ENCODE data around the gene MARK4. TPM values are rescaled to one million over a fixed set of nuclear protein-coding genes. Genes with fewer than 3 reads are reported as not detected.

MARK4 gene
- total and polyA plus RNA-seq, 4 donors = 3.5 to 11.1 (median 6.1) TPM

DNA sequence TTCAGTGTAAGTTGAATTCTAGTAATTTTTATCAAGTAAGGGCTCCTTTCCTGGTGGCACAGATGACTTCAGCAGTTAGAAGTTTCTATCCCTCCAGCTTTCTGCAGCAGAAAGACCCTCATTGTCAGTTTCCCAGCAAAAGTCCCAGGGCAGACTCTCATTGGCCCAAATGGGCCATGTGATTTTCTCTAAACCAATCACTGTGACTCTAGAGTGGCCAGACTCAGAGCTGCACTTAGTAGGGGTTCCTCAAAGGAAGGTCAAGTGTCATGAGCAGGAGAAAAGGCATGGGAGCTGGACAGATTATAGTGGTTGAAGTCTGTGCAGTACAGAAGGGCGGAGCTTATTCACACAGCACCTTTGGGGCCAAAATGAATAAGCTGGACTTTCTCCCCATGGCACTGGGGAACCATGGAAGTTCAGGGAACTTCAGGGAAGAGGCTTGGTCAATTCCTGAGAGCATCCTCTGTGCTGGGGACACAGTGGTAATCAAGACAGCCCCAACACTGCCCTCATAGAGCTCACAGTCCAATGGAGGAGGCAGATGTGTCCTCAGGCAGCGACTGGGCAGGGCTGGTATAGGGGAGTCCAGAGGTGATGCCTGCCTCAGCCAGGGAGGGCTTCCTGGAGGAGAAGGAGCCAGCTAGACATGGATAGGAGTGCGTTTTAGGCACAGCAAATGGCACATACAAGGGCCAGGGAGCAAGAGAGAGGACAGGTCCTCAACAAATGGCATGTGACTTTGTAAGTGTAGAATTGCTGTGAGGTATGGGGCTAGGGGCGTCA lies 53.3 kb downstream of the MARK4 start:
- Histone ChIP-seq H3K9ac (ENCODE audit: low read depth in 1 of 2, low read length in 2 of 2) (no peak overlapping the region), H3K4me3 (ENCODE audit: low read depth in 1 of 3, low read length in 3 of 3) (no peak overlapping the region), H3K4me1 (ENCODE audit: control insufficient read depth in 4 of 4, insufficient read depth in 4 of 4, low read length in 3 of 4) (peaks cover 1 to 18% (median 12%) of the 10 kb centered on the region in 4 donors), H3K36me3 (ENCODE audit: control insufficient read depth in 4 of 4, insufficient read depth in 3 of 4, low read depth in 1 of 4, low read length in 3 of 4) (peaks cover 0 to 12% (median 3%) of the 10 kb centered on the region in 4 donors), H3K9me3 (ENCODE audit: control insufficient read depth in 4 of 4, low read length in 3 of 4) (no peaks in the 10 kb centered on the region), H3K27ac (ENCODE audit: low read depth in 1 of 2, low read length in 2 of 2) (no peak overlapping the region), H3K27me3 (ENCODE audit: control insufficient read depth in 4 of 4, insufficient read depth in 4 of 4, low read length in 3 of 4) (no peaks in the 10 kb centered on the region)
- WGBS = 67% methylated on average over 4 of the region's 4 CpGs
- no peak for DNase-seq (ENCODE audit: low spot score)
- TF ChIP-seq HNF4A (conservative IDR thresholded peaks at IDR 0.05) (peak; percentile 36 to 42), NR2F2 (IDR thresholded peaks at IDR 0.05) (no peak)

DNA sequence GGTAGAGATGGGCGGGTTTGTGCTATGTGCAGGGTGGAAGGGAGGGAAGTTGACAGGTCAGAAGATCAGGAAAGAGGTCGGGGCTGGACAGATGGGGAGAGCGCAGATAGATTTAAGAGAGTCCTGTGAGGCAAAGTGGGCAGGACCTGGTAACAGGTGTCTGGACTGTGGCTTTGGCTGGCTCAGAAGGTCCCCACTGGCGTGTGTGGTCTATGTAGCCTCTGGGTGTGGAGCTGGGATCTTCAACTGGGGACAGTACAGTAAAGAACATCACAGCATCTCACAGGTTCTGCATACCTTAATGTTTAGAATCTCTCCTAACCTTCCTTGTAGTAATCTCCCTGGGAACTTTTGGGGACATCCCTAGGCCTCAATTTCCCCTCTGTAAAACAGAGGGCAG lies 53.9 kb downstream of the MARK4 start:
- H3K9ac ChIP-seq (ENCODE audit: low read depth in 1 of 2, low read length in 2 of 2) = no peak overlapping the region
- H3K27ac ChIP-seq (ENCODE audit: low read depth in 1 of 2, low read length in 2 of 2) = no peak overlapping the region
- no peaks in the 10 kb centered on the region for H3K27me3 ChIP-seq (ENCODE audit: control insufficient read depth in 4 of 4, insufficient read depth in 4 of 4, low read length in 3 of 4)
- H3K4me3 ChIP-seq (ENCODE audit: low read depth in 1 of 3, low read length in 3 of 3) = no peak overlapping the region
- peaks cover 0 to 9% (median 3%) of the 10 kb centered on the region in 4 donors for H3K36me3 ChIP-seq (ENCODE audit: control insufficient read depth in 4 of 4, insufficient read depth in 3 of 4, low read depth in 1 of 4, low read length in 3 of 4)
- WGBS = 58% methylated on average over 4 of the region's 4 CpGs
- DNase-seq (ENCODE audit: low spot score) = no peak
- TF ChIP-seq, protein P1, sequence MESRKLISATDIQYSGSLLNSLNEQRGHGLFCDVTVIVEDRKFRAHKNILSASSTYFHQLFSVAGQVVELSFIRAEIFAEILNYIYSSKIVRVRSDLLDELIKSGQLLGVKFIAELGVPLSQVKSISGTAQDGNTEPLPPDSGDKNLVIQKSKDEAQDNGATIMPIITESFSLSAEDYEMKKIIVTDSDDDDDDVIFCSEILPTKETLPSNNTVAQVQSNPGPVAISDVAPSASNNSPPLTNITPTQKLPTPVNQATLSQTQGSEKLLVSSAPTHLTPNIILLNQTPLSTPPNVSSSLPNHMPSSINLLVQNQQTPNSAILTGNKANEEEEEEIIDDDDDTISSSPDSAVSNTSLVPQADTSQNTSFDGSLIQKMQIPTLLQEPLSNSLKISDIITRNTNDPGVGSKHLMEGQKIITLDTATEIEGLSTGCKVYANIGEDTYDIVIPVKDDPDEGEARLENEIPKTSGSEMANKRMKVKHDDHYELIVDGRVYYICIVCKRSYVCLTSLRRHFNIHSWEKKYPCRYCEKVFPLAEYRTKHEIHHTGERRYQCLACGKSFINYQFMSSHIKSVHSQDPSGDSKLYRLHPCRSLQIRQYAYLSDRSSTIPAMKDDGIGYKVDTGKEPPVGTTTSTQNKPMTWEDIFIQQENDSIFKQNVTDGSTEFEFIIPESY (IDR thresholded peaks at IDR 0.05) = no peak
- no peak for TF ChIP-seq RAD21 (IDR thresholded peaks at IDR 0.05)
- TF ChIP-seq NR2F2 (IDR thresholded peaks at IDR 0.05) = no peak
- no peak for TF ChIP-seq GABPA (IDR thresholded peaks at IDR 0.05 in 1 of 2, conservative IDR thresholded peaks at IDR 0.05 in 1 of 2)
- TF ChIP-seq RXRA (IDR thresholded peaks at IDR 0.05) = no peak
- TF ChIP-seq, protein P2, sequence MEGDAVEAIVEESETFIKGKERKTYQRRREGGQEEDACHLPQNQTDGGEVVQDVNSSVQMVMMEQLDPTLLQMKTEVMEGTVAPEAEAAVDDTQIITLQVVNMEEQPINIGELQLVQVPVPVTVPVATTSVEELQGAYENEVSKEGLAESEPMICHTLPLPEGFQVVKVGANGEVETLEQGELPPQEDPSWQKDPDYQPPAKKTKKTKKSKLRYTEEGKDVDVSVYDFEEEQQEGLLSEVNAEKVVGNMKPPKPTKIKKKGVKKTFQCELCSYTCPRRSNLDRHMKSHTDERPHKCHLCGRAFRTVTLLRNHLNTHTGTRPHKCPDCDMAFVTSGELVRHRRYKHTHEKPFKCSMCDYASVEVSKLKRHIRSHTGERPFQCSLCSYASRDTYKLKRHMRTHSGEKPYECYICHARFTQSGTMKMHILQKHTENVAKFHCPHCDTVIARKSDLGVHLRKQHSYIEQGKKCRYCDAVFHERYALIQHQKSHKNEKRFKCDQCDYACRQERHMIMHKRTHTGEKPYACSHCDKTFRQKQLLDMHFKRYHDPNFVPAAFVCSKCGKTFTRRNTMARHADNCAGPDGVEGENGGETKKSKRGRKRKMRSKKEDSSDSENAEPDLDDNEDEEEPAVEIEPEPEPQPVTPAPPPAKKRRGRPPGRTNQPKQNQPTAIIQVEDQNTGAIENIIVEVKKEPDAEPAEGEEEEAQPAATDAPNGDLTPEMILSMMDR (IDR thresholded peaks at IDR 0.05; ENCODE audit: low read depth, low read length, missing input control) = no peak
- no peak for TF ChIP-seq MAX (IDR thresholded peaks at IDR 0.05)
- TF ChIP-seq EGR1 (IDR thresholded peaks at IDR 0.05; ENCODE audit: low read depth in 2 of 2) = no peak
- TF ChIP-seq, protein P3, sequence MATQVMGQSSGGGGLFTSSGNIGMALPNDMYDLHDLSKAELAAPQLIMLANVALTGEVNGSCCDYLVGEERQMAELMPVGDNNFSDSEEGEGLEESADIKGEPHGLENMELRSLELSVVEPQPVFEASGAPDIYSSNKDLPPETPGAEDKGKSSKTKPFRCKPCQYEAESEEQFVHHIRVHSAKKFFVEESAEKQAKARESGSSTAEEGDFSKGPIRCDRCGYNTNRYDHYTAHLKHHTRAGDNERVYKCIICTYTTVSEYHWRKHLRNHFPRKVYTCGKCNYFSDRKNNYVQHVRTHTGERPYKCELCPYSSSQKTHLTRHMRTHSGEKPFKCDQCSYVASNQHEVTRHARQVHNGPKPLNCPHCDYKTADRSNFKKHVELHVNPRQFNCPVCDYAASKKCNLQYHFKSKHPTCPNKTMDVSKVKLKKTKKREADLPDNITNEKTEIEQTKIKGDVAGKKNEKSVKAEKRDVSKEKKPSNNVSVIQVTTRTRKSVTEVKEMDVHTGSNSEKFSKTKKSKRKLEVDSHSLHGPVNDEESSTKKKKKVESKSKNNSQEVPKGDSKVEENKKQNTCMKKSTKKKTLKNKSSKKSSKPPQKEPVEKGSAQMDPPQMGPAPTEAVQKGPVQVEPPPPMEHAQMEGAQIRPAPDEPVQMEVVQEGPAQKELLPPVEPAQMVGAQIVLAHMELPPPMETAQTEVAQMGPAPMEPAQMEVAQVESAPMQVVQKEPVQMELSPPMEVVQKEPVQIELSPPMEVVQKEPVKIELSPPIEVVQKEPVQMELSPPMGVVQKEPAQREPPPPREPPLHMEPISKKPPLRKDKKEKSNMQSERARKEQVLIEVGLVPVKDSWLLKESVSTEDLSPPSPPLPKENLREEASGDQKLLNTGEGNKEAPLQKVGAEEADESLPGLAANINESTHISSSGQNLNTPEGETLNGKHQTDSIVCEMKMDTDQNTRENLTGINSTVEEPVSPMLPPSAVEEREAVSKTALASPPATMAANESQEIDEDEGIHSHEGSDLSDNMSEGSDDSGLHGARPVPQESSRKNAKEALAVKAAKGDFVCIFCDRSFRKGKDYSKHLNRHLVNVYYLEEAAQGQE (IDR thresholded peaks at IDR 0.05) = no peak
- TF ChIP-seq FOXA2 (IDR thresholded peaks at IDR 0.05) = no peak
- TF ChIP-seq FOXA1 (IDR thresholded peaks at IDR 0.05) = no peak
- TF ChIP-seq YY1 (IDR thresholded peaks at IDR 0.05) = no peak
- no peak for TF ChIP-seq TAF1 (conservative IDR thresholded peaks at IDR 0.05)
- TF ChIP-seq HNF4G (IDR thresholded peaks at IDR 0.05) = no peak
- H3K4me1 ChIP-seq (ENCODE audit: control insufficient read depth in 4 of 4, insufficient read depth in 4 of 4, low read length in 3 of 4) = peaks cover 1 to 11% (median 5%) of the 10 kb centered on the region in 4 donors
- no peaks in the 10 kb centered on the region for H3K9me3 ChIP-seq (ENCODE audit: control insufficient read depth in 4 of 4, low read length in 3 of 4)

All from liver (tissue), 9 donors.